Lower lobe of right lung (tissue), 2 donors: ENCODE measurements around the gene PALM2AKAP2. TPM values are rescaled to one million over a fixed set of nuclear protein-coding genes. Genes with fewer than 3 reads are reported as not detected.

Source experiments
- ATAC-seq, 2 donors: fragments of 200-7000 bp; cut with Tn5 transposase; one replicate each; pipeline ENCODE4 v1.9.1; 2020 to 2022; ENCODE audit warnings: mild to moderate bottlenecking in 2 of 2, moderate library complexity in 2 of 2
- DNase-seq: peaks from one replicate; pipeline ENCODE4 v3.0.0-alpha.2; 2020
- H3K27ac ChIP-seq: fragments of 200-600 bp; one replicate; pipeline ENCODE4 v1.8.0; 2022
- H3K27me3 ChIP-seq: fragments of 200-600 bp; one replicate; pipeline ENCODE4 v1.8.0; 2022; ENCODE audit warnings: low read depth
- H3K36me3 ChIP-seq: fragments of 200-600 bp; one replicate; pipeline ENCODE4 v1.8.0; 2022; ENCODE audit warnings: mild to moderate bottlenecking
- H3K4me1 ChIP-seq: fragments of 200-600 bp; one replicate; pipeline ENCODE4 v1.8.0; 2022
- H3K4me3 ChIP-seq: fragments of 200-600 bp; one replicate; pipeline ENCODE4 v1.8.0; 2022; ENCODE audit warnings: mild to moderate bottlenecking
- H3K9me3 ChIP-seq: fragments of 200-600 bp; one replicate; pipeline ENCODE4 v1.8.0; 2022
- CTCF ChIP-seq: fragments of 200-600 bp; IDR thresholded peaks from one replicate; pipeline ENCODE4 v1.8.0; 2022; ENCODE audit warnings: antibody characterized with exemption, mild to moderate bottlenecking
- intact Hi-C: fragments of 100-400 bp; cut with DNase I; formaldehyde crosslinking; loops from one replicate; pipeline ENCODE4 v1.11.0; 2022
- total RNA-seq: library from RNA; stranded (reverse); fragmentation: NEBNext Ultra II Directional; extraction: Animal tissue kit (Norgen Biotek cat#: 25700); gene quantifications from one replicate; pipeline ENCODE4 v1.2.1, GENCODE V29; 2021
- donor health status: DM: no; HTN: yes; CAD: no; lungs with severe emphysema.

PALM2AKAP2 gene
- total RNA-seq, 1 donor from 2014 or later = 26.2 TPM

GRCh38 chr9:109751253-109751652 lies 28.7 kb upstream of the PALM2AKAP2 start:
- ATAC-seq (no peak), DNase-seq (no peak)
- no peaks in the 10 kb centered on the region for H3K9me3 ChIP-seq
- no peaks in the 10 kb centered on the region for H3K36me3 ChIP-seq
- no peaks in the 10 kb centered on the region for H3K27me3 ChIP-seq
- no peak overlapping the region for H3K27ac ChIP-seq
- intact Hi-C loops = no loop called here
- H3K4me3 ChIP-seq = no peak overlapping the region
- TF ChIP-seq CTCF = no peak
- no peaks in the 10 kb centered on the region for H3K4me1 ChIP-seq

GRCh38 chr9:109753308-109753707 lies 26.7 kb upstream of the PALM2AKAP2 start:
- Histone ChIP-seq H3K4me3 (no peak overlapping the region), H3K9me3 (no peaks in the 10 kb centered on the region), H3K4me1 (no peaks in the 10 kb centered on the region), H3K27ac (no peak overlapping the region), H3K27me3 (no peaks in the 10 kb centered on the region), H3K36me3 (no peaks in the 10 kb centered on the region)
- TF ChIP-seq CTCF = no peak
- no peak for ATAC-seq
- DNase-seq = no peak
- intact Hi-C loops = no loop called here

- H3K27me3 ChIP-seq = no peaks in the 10 kb centered on the region
- DNase-seq (no peak), ATAC-seq (peak in 1 of 2 donors; percentile 71)
- intact Hi-C loops = no loop called here
- no peaks in the 10 kb centered on the region for H3K36me3 ChIP-seq
- no peak for TF ChIP-seq CTCF
- H3K4me3 ChIP-seq = no peak overlapping the region
- no peaks in the 10 kb centered on the region for H3K9me3 ChIP-seq
- no peak overlapping the region for H3K27ac ChIP-seq
- H3K4me1 ChIP-seq = no peaks in the 10 kb centered on the region
Observed at GRCh38 chr9:109755040-109755439, 25.0 kb upstream of the PALM2AKAP2 start.

- no peak for ATAC-seq
- H3K27ac ChIP-seq = no peak overlapping the region
- no peaks in the 10 kb centered on the region for H3K27me3 ChIP-seq
- no peak overlapping the region for H3K4me3 ChIP-seq
- H3K36me3 ChIP-seq = no peaks in the 10 kb centered on the region
- no peak for DNase-seq
- intact Hi-C loops = no loop called here
- no peak for TF ChIP-seq CTCF
- H3K4me1 ChIP-seq = no peaks in the 10 kb centered on the region
- H3K9me3 ChIP-seq = no peaks in the 10 kb centered on the region
Observed at GRCh38 chr9:109759589-109759988, 20.4 kb upstream of the PALM2AKAP2 start.

GRCh38 chr9:109765278-109765677 lies 14.7 kb upstream of the PALM2AKAP2 start:
- H3K9me3 ChIP-seq = no peaks in the 10 kb centered on the region
- DNase-seq (no peak), ATAC-seq (no peak)
- intact Hi-C loops = no loop called here
- no peak overlapping the region for H3K4me3 ChIP-seq
- no peaks in the 10 kb centered on the region for H3K4me1 ChIP-seq
- H3K27ac ChIP-seq = no peak overlapping the region
- no peak for TF ChIP-seq CTCF
- H3K36me3 ChIP-seq = no peaks in the 10 kb centered on the region
- H3K27me3 ChIP-seq = no peaks in the 10 kb centered on the region

GRCh38 chr9:109765830-109766229 lies 14.2 kb upstream of the PALM2AKAP2 start:
- no peak overlapping the region for H3K27ac ChIP-seq
- no peaks in the 10 kb centered on the region for H3K36me3 ChIP-seq
- intact Hi-C loops = no loop called here
- TF ChIP-seq CTCF = no peak
- DNase-seq (no peak), ATAC-seq (no peak)
- peaks cover under 1% of the 10 kb centered on the region for H3K4me1 ChIP-seq
- H3K4me3 ChIP-seq = no peak overlapping the region
- H3K9me3 ChIP-seq = no peaks in the 10 kb centered on the region
- H3K27me3 ChIP-seq = no peaks in the 10 kb centered on the region
